Esophagus squamous epithelium (tissue), 5 donors: Measurements from ENCODE around the gene GSTA4. TPM values are rescaled to one million over a fixed set of nuclear protein-coding genes. Genes with fewer than 3 reads are reported as not detected.

ENCODE experiments used
- DNase-seq: peaks from one replicate; lab custom pipeline; 2025; lab: John Stamatoyannopoulos, UW
- H3K27ac ChIP-seq, 4 donors: fragments of 200-600 bp; sonication (generic); one replicate each; pipeline ENCODE4 v1.5.1; 2016 to 2019; ENCODE audit warnings: mild to moderate bottlenecking in 1 of 4
- H3K27me3 ChIP-seq, 4 donors: fragments of 200-600 bp; sonication (generic); 1 replicate in 3 of 4; 2 replicates in 1 of 4; pipeline versions ENCODE4 v1.5.1 to v1.6.0; 2017 to 2021; ENCODE audit warnings: antibody characterized with exemption in 1 of 4
- H3K36me3 ChIP-seq, 3 donors: fragments of 200-600 bp; sonication (generic); one replicate each; pipeline ENCODE4 v1.5.1; 2016 to 2019
- H3K4me1 ChIP-seq, 3 donors: fragments of 200-600 bp; sonication (generic); one replicate each; pipeline ENCODE4 v1.5.1; 2017 to 2019
- H3K4me3 ChIP-seq, 4 donors: fragments of 200-600 bp; sonication (generic); 1 replicate in 3 of 4; 2 replicates in 1 of 4; pipeline ENCODE4 v1.5.1; 2016 to 2019; ENCODE audit warnings: mild to moderate bottlenecking in 2 of 4, moderate library complexity in 1 of 4
- H3K9me3 ChIP-seq, 3 donors: fragments of 200-600 bp; sonication (generic); one replicate each; pipeline ENCODE4 v1.5.1; 2016 to 2019
- CTCF ChIP-seq, 6 experiments: fragments of 450-650 bp in 4 of 6; fragments of 200-600 bp in 2 of 6; sonication (generic) in 2 of 6; IDR thresholded peaks; one replicate each; pipeline ENCODE4 v1.5.1; 2016 to 2019; ENCODE audit warnings: antibody characterized with exemption in 6 of 6, mild to moderate bottlenecking in 4 of 6, moderate library complexity in 4 of 6
- POLR2A ChIP-seq, 4 donors: fragments of 450-650 bp; IDR thresholded peaks; one replicate each; pipeline ENCODE4 v1.6.1; 2017; ENCODE audit warnings: antibody characterized with exemption in 4 of 4, mild to moderate bottlenecking in 4 of 4, moderate library complexity in 3 of 4
- WGBS, 2 donors: methylation state at CpG; one replicate each; pipeline ENCODE4 v1.1.5; 2018; 5-methylcytosine and 5-hydroxymethylcytosine counted together
- intact Hi-C: fragments of 100-400 bp; cut with DNase I; formaldehyde crosslinking; loops from one replicate; pipeline ENCODE4 v1.15.0; 2022
- total RNA-seq, 4 donors: library from RNA; depleted of rRNA; stranded (reverse); fragments of >200 nt; gene quantifications; one replicate each; pipeline ENCODE4 v1.1.0, GENCODE V29; 2016
- donor health status: DM: yes; HTN: yes; CAD: no.

GSTA4 gene
- total RNA-seq, 4 donors from 2014 or later: 50.4 to 110 (median 84.4) TPM

- peak overlapping the region in 1 of 4 donors; percentile 19 for H3K27ac ChIP-seq
- intact Hi-C loops: no loop called here
- peaks cover 0 to 29% (median 16%) of the 10 kb centered on the region in 3 donors for H3K4me1 ChIP-seq
- H3K27me3 ChIP-seq: no peaks in the 10 kb centered on the region
- WGBS, 2 donors: 74 to 82% methylated on average over 4 of the region's 4 CpGs
- DNase-seq: no peak
- no peaks in the 10 kb centered on the region for H3K9me3 ChIP-seq
- H3K4me3 ChIP-seq: no peak overlapping the region
- TF ChIP-seq POLR2A (IDR thresholded peaks at IDR 0.05) (no peak), CTCF (IDR thresholded peaks at IDR 0.05) (no peak)
- H3K36me3 ChIP-seq: peaks cover 5 to 52% (median 21%) of the 10 kb centered on the region in 3 donors
Measured at GRCh38 chr6:53041356-53041755, 46.3 kb upstream of the GSTA4 start.

- H3K4me1 ChIP-seq: peaks cover 0 to 35% (median 20%) of the 10 kb centered on the region in 3 donors
- H3K36me3 ChIP-seq: peaks cover 5 to 79% (median 24%) of the 10 kb centered on the region in 3 donors
- H3K4me3 ChIP-seq: no peak overlapping the region
- no peaks in the 10 kb centered on the region for H3K27me3 ChIP-seq
- no peak overlapping the region for H3K27ac ChIP-seq
- H3K9me3 ChIP-seq: no peaks in the 10 kb centered on the region
- DNase-seq: no peak
- intact Hi-C loops: no loop called here
- TF ChIP-seq POLR2A (IDR thresholded peaks at IDR 0.05): no peak
Measured at GRCh38 chr6:53038596-53038995, 43.5 kb upstream of the GSTA4 start.

- Histone ChIP-seq H3K4me3 (no peak overlapping the region), H3K4me1 (peaks cover 0 to 33% (median 24%) of the 10 kb centered on the region in 3 donors), H3K36me3 (peaks cover 5 to 84% (median 24%) of the 10 kb centered on the region in 3 donors), H3K27me3 (no peaks in the 10 kb centered on the region), H3K9me3 (no peaks in the 10 kb centered on the region), H3K27ac (no peak overlapping the region)
- intact Hi-C loops: no loop called here
- no peak for DNase-seq
- 91 to 100% methylated on average over 1 of the region's 1 CpG for WGBS, 2 donors
- TF ChIP-seq CTCF (IDR thresholded peaks at IDR 0.05) (no peak), POLR2A (IDR thresholded peaks at IDR 0.05) (no peak)
Measured at GRCh38 chr6:53038141-53038540, 43.1 kb upstream of the GSTA4 start.

- no peak overlapping the region for H3K4me3 ChIP-seq
- peaks cover 0 to 25% (median 12%) of the 10 kb centered on the region in 3 donors for H3K4me1 ChIP-seq
- peaks cover 5 to 99% (median 19%) of the 10 kb centered on the region in 3 donors for H3K36me3 ChIP-seq
- TF ChIP-seq CTCF (IDR thresholded peaks at IDR 0.05): no peak
- TF ChIP-seq POLR2A (IDR thresholded peaks at IDR 0.05): no peak
- 70 to 72% methylated on average over 5 to 8 of the region's 8 CpGs for WGBS, 2 donors
- DNase-seq: no peak
- intact Hi-C loops: no loop called here
- H3K27me3 ChIP-seq: no peaks in the 10 kb centered on the region
- no peaks in the 10 kb centered on the region for H3K9me3 ChIP-seq
- H3K27ac ChIP-seq: peak overlapping the region in 3 of 4 donors; percentile 48 to 74 (median 63)
Measured at GRCh38 chr6:53035549-53036213, 40.6 kb upstream of the GSTA4 start.

GRCh38 chr6:53033764-53034163, 38.7 kb upstream of the GSTA4 start:
- peaks cover 3 to 99% (median 10%) of the 10 kb centered on the region in 3 donors for H3K36me3 ChIP-seq
- TF ChIP-seq POLR2A (IDR thresholded peaks at IDR 0.05): no peak
- no peak for TF ChIP-seq CTCF (IDR thresholded peaks at IDR 0.05)
- H3K27me3 ChIP-seq: no peaks in the 10 kb centered on the region
- WGBS, 2 donors: 63 to 65% methylated on average over 4 of the region's 4 CpGs
- no peak overlapping the region for H3K4me3 ChIP-seq
- H3K4me1 ChIP-seq: peaks cover 0 to 25% (median 12%) of the 10 kb centered on the region in 3 donors
- H3K9me3 ChIP-seq: no peaks in the 10 kb centered on the region
- intact Hi-C loops: no loop called here
- no peak for DNase-seq
- peak overlapping the region in 3 of 4 donors; percentile 36 to 74 (median 41) for H3K27ac ChIP-seq
